Astrocyte (in vitro differentiated cells and primary cell): ENCODE measurements around the gene TEC. TPM values are rescaled to one million over a fixed set of nuclear protein-coding genes. Genes with fewer than 3 reads are reported as not detected.

Source experiments
- DNase-seq: peaks from one replicate; pipeline ENCODE4 v3.0.0-alpha.2; 2010; ENCODE audit warnings: low read depth
- FAIRE-seq: peaks from 2 replicates; lab custom pipeline; 2011; peaks lifted over from hg19 to GRCh38; lab: Jason Lieb, UNC
- H2AFZ ChIP-seq: 2 replicates; pipeline ENCODE4 v1.6.0; 2012; ENCODE audit warnings: low read depth, low read length, inconsistent platforms
- H3K27ac ChIP-seq: 2 replicates; pipeline ENCODE4 v1.5.1; 2011; ENCODE audit warnings: low read depth, low read length, inconsistent platforms
- H3K27me3 ChIP-seq: 2 replicates; pipeline ENCODE4 v1.6.0; 2011; ENCODE audit warnings: low read length, inconsistent platforms; ENCODE audit not compliant: insufficient read depth
- H3K36me3 ChIP-seq: 2 replicates; pipeline ENCODE4 v1.5.1; 2011; ENCODE audit warnings: low read length, inconsistent platforms; ENCODE audit not compliant: insufficient read depth
- H3K4me1 ChIP-seq: 2 replicates; pipeline ENCODE4 v1.5.1; 2011; ENCODE audit warnings: low read length, inconsistent platforms; ENCODE audit not compliant: insufficient read depth
- H3K4me2 ChIP-seq: 2 replicates; pipeline ENCODE4 v1.6.0; 2012; ENCODE audit warnings: low read length, inconsistent platforms
- H3K4me3 ChIP-seq: 2 replicates; pipeline ENCODE4 v1.5.1; 2011; ENCODE audit warnings: low read depth, mild to moderate bottlenecking, low read length, inconsistent platforms; ENCODE audit not compliant: insufficient read depth
- H3K79me2 ChIP-seq: 2 replicates; pipeline ENCODE4 v1.6.0; 2012; ENCODE audit warnings: mild to moderate bottlenecking, low read length, inconsistent platforms; ENCODE audit not compliant: insufficient read depth
- H3K9ac ChIP-seq: 2 replicates; pipeline ENCODE4 v1.6.0; 2012; ENCODE audit warnings: mild to moderate bottlenecking, low read length, inconsistent platforms
- H3K9me3 ChIP-seq: 2 replicates; pipeline ENCODE4 v1.5.1; 2012; ENCODE audit warnings: low read depth, mild to moderate bottlenecking, low read length, inconsistent platforms; ENCODE audit not compliant: insufficient read depth
- H4K20me1 ChIP-seq: 2 replicates; pipeline ENCODE4 v1.6.0; 2012; ENCODE audit warnings: low read length, inconsistent platforms; ENCODE audit not compliant: insufficient read depth
- H3K27ac Mint-ChIP-seq: one replicate; pipeline ENCODE4 v1.8.0; 2021; ENCODE audit warnings: mild to moderate bottlenecking, mixed read lengths; ENCODE audit not compliant: unreplicated experiment
- H3K27me3 Mint-ChIP-seq: one replicate; pipeline ENCODE4 v1.8.0; 2021; ENCODE audit warnings: low read depth, mixed read lengths; ENCODE audit not compliant: unreplicated experiment
- H3K36me3 Mint-ChIP-seq: one replicate; pipeline ENCODE4 v1.8.0; 2021; ENCODE audit warnings: low read depth, mixed read lengths; ENCODE audit not compliant: unreplicated experiment
- H3K4me1 Mint-ChIP-seq: one replicate; pipeline ENCODE4 v1.8.0; 2021; ENCODE audit warnings: low read depth, mixed read lengths; ENCODE audit not compliant: unreplicated experiment
- H3K4me3 Mint-ChIP-seq: one replicate; pipeline ENCODE4 v1.8.0; 2021; ENCODE audit warnings: mild to moderate bottlenecking, moderate library complexity, mixed read lengths; ENCODE audit not compliant: unreplicated experiment
- H3K9me3 Mint-ChIP-seq: one replicate; pipeline ENCODE4 v1.8.0; 2021; ENCODE audit warnings: mild to moderate bottlenecking, mixed read lengths; ENCODE audit not compliant: unreplicated experiment
- CTCF ChIP-seq: IDR thresholded peaks from 2 replicates; pipeline ENCODE4 v1.5.1; 2011; ENCODE audit warnings: low read depth, mild to moderate bottlenecking, inconsistent platforms, low read length, moderate library complexity; ENCODE audit not compliant: insufficient read depth
- EZH2 ChIP-seq: IDR thresholded peaks from 2 replicates; pipeline ENCODE4 v1.6.1; 2012; ENCODE audit warnings: mild to moderate bottlenecking, low read length, inconsistent platforms; ENCODE audit not compliant: insufficient read depth
- total RNA-seq: library from RNA; stranded (reverse); gene quantifications from 2 replicates; pipeline ENCODE4 v1.2.1, GENCODE V29; 2021

Gene TEC
- total RNA-seq, 1 donor from 2014 or later: 0.61 TPM

GRCh38 chr4:48255072-48255958 lies 14.3 kb downstream of the TEC start:
- H3K4me3 Mint-ChIP-seq: no peak overlapping the region
- no peak overlapping the region for H3K4me3 ChIP-seq
- no peaks in the 10 kb centered on the region for H3K36me3 ChIP-seq
- no peak overlapping the region for H2AFZ ChIP-seq
- H3K4me1 ChIP-seq: peaks cover 7% of the 10 kb centered on the region
- H3K27me3 ChIP-seq: no peaks in the 10 kb centered on the region
- no peak overlapping the region for H3K9ac ChIP-seq
- FAIRE-seq (no peak), DNase-seq (no peak)
- H3K27me3 Mint-ChIP-seq: peaks cover 3% of the 10 kb centered on the region
- H3K4me2 ChIP-seq: no peak overlapping the region
- H3K27ac ChIP-seq: no peak overlapping the region
- no peaks in the 10 kb centered on the region for H3K79me2 ChIP-seq
- no peaks in the 10 kb centered on the region for H4K20me1 ChIP-seq
- H3K9me3 Mint-ChIP-seq: no peaks in the 10 kb centered on the region
- TF ChIP-seq EZH2 (no peak), CTCF (no peak)
- H3K27ac Mint-ChIP-seq: no peak overlapping the region
- H3K9me3 ChIP-seq: no peaks in the 10 kb centered on the region
- H3K4me1 Mint-ChIP-seq: no peaks in the 10 kb centered on the region
- no peaks in the 10 kb centered on the region for H3K36me3 Mint-ChIP-seq

GRCh38 chr4:48254381-48255071 lies 15.1 kb downstream of the TEC start:
- Mint-ChIP-seq H3K27me3 (peaks cover 3% of the 10 kb centered on the region), H3K4me3 (no peak overlapping the region), H3K9me3 (no peaks in the 10 kb centered on the region), H3K4me1 (no peaks in the 10 kb centered on the region), H3K27ac (no peak overlapping the region), H3K36me3 (no peaks in the 10 kb centered on the region)
- Histone ChIP-seq H3K4me1 (peaks cover 7% of the 10 kb centered on the region), H3K79me2 (no peaks in the 10 kb centered on the region), H4K20me1 (no peaks in the 10 kb centered on the region), H3K36me3 (no peaks in the 10 kb centered on the region), H3K4me2 (peak overlapping the region; percentile 33), H3K9me3 (no peaks in the 10 kb centered on the region), H3K27me3 (no peaks in the 10 kb centered on the region), H3K9ac (no peak overlapping the region), H3K4me3 (no peak overlapping the region), H3K27ac (no peak overlapping the region), H2AFZ (no peak overlapping the region)
- TF ChIP-seq EZH2: no peak
- no peak for TF ChIP-seq CTCF
- peak; percentile 34 for FAIRE-seq
- peak; percentile 97 for DNase-seq

GRCh38 chr4:48252313-48252712 lies 17.3 kb downstream of the TEC start:
- Histone ChIP-seq H3K36me3 (no peaks in the 10 kb centered on the region), H3K9ac (no peak overlapping the region), H3K4me1 (peaks cover 7% of the 10 kb centered on the region), H4K20me1 (no peaks in the 10 kb centered on the region), H3K27ac (no peak overlapping the region), H3K79me2 (no peaks in the 10 kb centered on the region), H3K9me3 (no peaks in the 10 kb centered on the region), H3K27me3 (no peaks in the 10 kb centered on the region), H3K4me3 (no peak overlapping the region), H2AFZ (no peak overlapping the region), H3K4me2 (no peak overlapping the region)
- DNase-seq (no peak), FAIRE-seq (no peak)
- Mint-ChIP-seq H3K9me3 (no peaks in the 10 kb centered on the region), H3K4me1 (no peaks in the 10 kb centered on the region), H3K27ac (no peak overlapping the region), H3K4me3 (no peak overlapping the region), H3K27me3 (peaks cover 3% of the 10 kb centered on the region), H3K36me3 (no peaks in the 10 kb centered on the region)
- TF ChIP-seq CTCF (no peak), EZH2 (no peak)
